Measurements from ENCODE around the gene LAMC1. TPM values are rescaled to one million over a fixed set of nuclear protein-coding genes. Genes with fewer than 3 reads are reported as not detected.

LAMC1 gene
- total and polyA plus RNA-seq, 2 experiments from 2014 or later, result 78.4 to 185 TPM

- Histone ChIP-seq H3K4me2 (no peak overlapping the region), H3K9me3 (ENCODE audit: low read depth) (no peaks in the 10 kb centered on the region), H3K27me3 (no peaks in the 10 kb centered on the region), H3K27ac (no peak overlapping the region), H3K79me2 (peaks cover 12% of the 10 kb centered on the region), H3K9me2 (replicated peaks; ENCODE audit: insufficient read depth) (no peaks in the 10 kb centered on the region), H3K36me3 (replicated peaks; ENCODE audit: insufficient read depth, low read depth) (no peaks in the 10 kb centered on the region), H3K4me3 (no peak overlapping the region), H3K4me1 (ENCODE audit: insufficient read depth) (peaks cover 9% of the 10 kb centered on the region), H2AFZ (no peak overlapping the region), H4K20me1 (ENCODE audit: insufficient read depth, poor library complexity, severe bottlenecking) (no peaks in the 10 kb centered on the region)
- 50% methylated on average over 3 of the region's 3 CpGs for WGBS (ENCODE audit: low lambda C conversion rate, missing lambda C conversion rate)
- no peak for DNase-seq (ENCODE audit: low spot score)
- TF ChIP-seq EZH2phosphoT487 (IDR thresholded peaks at IDR 0.05; ENCODE audit: low read depth, severe bottlenecking, unreplicated experiment), result no peak
- TF ChIP-seq, protein P1, sequence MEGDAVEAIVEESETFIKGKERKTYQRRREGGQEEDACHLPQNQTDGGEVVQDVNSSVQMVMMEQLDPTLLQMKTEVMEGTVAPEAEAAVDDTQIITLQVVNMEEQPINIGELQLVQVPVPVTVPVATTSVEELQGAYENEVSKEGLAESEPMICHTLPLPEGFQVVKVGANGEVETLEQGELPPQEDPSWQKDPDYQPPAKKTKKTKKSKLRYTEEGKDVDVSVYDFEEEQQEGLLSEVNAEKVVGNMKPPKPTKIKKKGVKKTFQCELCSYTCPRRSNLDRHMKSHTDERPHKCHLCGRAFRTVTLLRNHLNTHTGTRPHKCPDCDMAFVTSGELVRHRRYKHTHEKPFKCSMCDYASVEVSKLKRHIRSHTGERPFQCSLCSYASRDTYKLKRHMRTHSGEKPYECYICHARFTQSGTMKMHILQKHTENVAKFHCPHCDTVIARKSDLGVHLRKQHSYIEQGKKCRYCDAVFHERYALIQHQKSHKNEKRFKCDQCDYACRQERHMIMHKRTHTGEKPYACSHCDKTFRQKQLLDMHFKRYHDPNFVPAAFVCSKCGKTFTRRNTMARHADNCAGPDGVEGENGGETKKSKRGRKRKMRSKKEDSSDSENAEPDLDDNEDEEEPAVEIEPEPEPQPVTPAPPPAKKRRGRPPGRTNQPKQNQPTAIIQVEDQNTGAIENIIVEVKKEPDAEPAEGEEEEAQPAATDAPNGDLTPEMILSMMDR (IDR thresholded peaks at IDR 0.05; ENCODE audit: poor library complexity), result no peak
- TF ChIP-seq EZH2 (IDR thresholded peaks at IDR 0.05; ENCODE audit: borderline replicate concordance), result no peak
Observed at GRCh38 chr1:183019139-183019740, 4.0 kb upstream of the LAMC1 start.

DNA sequence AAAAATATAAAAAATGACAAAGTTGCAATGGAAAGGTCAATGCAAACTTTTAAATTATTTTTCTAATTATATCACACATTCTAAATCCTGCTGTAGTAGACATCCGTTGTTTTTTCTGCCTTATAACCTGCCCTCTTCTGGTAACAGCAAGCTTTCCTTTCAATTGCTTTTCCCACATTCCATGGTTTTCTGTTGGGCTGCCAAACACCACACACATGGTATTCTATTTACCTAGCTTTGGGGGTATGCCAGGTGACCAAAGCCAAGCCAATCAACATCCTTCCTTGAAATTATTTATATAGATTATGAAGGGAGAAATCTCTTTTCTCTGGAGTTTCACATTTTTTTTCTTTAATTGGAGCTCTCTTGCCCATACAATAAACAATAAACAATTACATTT is 3.4 kb upstream of the LAMC1 start:
- 62% methylated on average over 1 of the region's 1 CpG for WGBS (ENCODE audit: low lambda C conversion rate, missing lambda C conversion rate)
- Histone ChIP-seq H3K27ac (no peak overlapping the region), H3K79me2 (peaks cover 19% of the 10 kb centered on the region), H3K27me3 (no peaks in the 10 kb centered on the region), H3K4me3 (no peak overlapping the region), H3K36me3 (replicated peaks; ENCODE audit: insufficient read depth, low read depth) (no peaks in the 10 kb centered on the region), H3K9me2 (replicated peaks; ENCODE audit: insufficient read depth) (no peaks in the 10 kb centered on the region), H3K9me3 (ENCODE audit: low read depth) (no peaks in the 10 kb centered on the region), H3K4me2 (no peak overlapping the region), H4K20me1 (ENCODE audit: insufficient read depth, poor library complexity, severe bottlenecking) (peaks cover 1% of the 10 kb centered on the region), H3K4me1 (ENCODE audit: insufficient read depth) (peaks cover 10% of the 10 kb centered on the region), H2AFZ (no peak overlapping the region)
- no peak for DNase-seq (ENCODE audit: low spot score)
- TF ChIP-seq EZH2 (IDR thresholded peaks at IDR 0.05; ENCODE audit: borderline replicate concordance) (no peak), EZH2phosphoT487 (IDR thresholded peaks at IDR 0.05; ENCODE audit: low read depth, severe bottlenecking, unreplicated experiment) (no peak)
- TF ChIP-seq, protein P1 (IDR thresholded peaks at IDR 0.05; ENCODE audit: poor library complexity), result no peak

- Histone ChIP-seq H4K20me1 (ENCODE audit: insufficient read depth, poor library complexity, severe bottlenecking) (peaks cover 15% of the 10 kb centered on the region), H3K4me2 (peak overlapping the region; percentile 82), H3K36me3 (replicated peaks; ENCODE audit: insufficient read depth, low read depth) (no peaks in the 10 kb centered on the region), H3K4me1 (ENCODE audit: insufficient read depth) (peaks cover 27% of the 10 kb centered on the region), H3K79me2 (peaks cover 36% of the 10 kb centered on the region), H3K4me3 (peak overlapping the region; percentile 74), H3K9me3 (ENCODE audit: low read depth) (no peaks in the 10 kb centered on the region), H3K27ac (peak overlapping the region; percentile 100), H3K9me2 (replicated peaks; ENCODE audit: insufficient read depth) (no peaks in the 10 kb centered on the region), H2AFZ (peak overlapping the region; percentile 76), H3K27me3 (no peaks in the 10 kb centered on the region)
- no peak for TF ChIP-seq EZH2 (IDR thresholded peaks at IDR 0.05; ENCODE audit: borderline replicate concordance)
- TF ChIP-seq, protein P1 (IDR thresholded peaks at IDR 0.05; ENCODE audit: poor library complexity), result no peak
- no peak for DNase-seq (ENCODE audit: low spot score)
- 54% methylated on average over 11 of the region's 11 CpGs for WGBS (ENCODE audit: low lambda C conversion rate, missing lambda C conversion rate)
Observed at GRCh38 chr1:183021405-183022201, 1.6 kb upstream of the LAMC1 start.

Data from hepatocyte (in vitro differentiated cells).